ENCODE measurements around the gene ACTG1. TPM values are rescaled to one million over a fixed set of nuclear protein-coding genes. Genes with fewer than 3 reads are reported as not detected.

ACTG1 gene
- polyA plus RNA-seq, 3 donors = 2,993 to 3,342 (median 3,086) TPM

DNA sequence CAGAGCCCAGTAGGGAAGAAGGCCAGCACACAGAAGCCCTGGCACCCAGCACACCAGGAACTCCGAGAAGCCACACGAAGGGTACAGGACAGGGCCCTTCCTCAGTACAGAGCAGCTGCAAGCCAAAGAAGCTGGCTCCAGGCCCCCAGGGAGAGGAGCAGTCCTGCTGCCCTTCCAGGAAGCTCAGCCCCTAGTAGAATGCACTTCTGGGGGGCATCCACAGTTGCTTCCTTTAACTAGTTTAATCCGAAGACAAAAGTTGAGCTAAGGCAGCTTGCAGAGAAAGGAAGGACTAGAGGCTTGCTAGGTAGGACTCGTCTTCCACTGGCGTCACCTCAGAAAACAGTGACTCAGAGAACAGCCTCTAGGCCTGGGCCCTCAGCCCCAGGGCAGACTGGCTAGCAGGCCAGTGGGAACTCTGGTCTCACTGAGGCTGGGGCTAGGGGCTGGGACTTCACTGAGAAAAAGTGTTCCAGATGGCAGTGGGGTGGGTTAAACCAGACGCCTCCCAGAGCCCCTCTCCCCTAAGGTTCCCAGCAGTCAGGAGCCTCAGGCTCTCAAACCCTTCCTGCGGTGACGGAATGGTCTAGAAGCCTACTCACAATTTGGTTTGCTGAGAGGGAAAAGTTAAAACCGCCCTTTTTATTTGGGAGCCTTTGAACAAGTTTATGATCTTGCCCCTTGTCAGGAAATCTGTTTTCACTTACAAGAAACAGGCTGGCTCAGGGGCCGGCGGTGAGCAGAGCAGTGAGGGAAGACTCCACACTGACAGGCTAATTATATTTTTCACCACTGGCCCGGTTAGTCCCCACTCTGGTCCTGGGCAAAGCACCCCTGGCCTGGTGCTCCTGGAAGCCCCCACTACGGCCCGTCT lies 41.4 kb downstream of the ACTG1 start:
- DNase-seq = no peak

DNA sequence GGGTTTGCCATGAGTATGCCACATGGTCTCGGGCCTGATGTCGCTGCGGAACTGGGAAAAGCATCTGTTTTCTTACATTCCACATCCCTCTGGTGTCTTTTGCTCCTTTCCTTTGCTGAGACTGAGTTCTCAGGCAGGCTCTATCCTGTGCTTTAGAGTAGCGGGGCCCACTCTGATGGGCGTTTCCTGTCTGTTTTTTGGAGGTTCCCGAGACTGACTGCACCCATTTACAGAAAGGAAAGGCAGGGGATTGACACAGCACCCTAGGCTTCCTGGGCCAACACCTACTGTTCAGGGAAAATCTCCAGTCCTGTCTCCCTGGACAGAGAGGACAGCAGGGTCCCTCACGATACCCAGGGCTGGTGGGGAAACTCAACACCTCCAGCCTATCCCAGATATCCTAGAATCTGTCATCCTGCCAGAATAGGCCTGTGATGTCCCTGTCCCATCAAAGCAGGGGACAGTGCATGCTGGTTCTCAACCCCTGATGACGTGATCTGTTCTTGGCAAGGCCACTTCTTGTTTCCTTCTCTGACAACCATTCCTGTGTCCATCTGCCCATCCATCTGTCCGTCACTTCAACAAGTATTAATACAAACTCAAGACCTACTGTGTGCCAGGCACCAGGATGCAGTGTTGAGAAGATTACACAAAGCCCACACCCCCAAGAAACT lies 42.2 kb downstream of the ACTG1 start:
- no peak for DNase-seq

DNA sequence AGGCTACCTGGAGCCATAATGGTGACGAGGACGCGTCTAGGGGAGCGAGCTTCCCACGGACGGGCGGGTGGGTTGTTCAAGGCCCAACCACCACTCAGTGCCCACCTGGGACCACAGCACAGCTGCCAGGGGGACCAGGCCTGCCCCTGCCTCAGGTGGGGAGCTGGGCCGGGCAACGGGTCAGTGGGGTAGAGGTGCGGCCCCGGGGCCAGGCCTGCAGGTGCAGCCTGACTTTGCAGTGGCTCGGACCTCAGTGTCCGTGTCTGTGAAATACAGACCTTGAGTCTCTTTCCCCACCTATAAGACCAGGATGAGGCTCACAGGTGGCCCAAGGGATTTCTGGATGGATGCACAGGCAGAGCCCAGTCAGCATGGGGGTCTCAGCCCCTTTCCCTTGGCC lies 43.3 kb downstream of the ACTG1 start:
- no peak for DNase-seq

DNA sequence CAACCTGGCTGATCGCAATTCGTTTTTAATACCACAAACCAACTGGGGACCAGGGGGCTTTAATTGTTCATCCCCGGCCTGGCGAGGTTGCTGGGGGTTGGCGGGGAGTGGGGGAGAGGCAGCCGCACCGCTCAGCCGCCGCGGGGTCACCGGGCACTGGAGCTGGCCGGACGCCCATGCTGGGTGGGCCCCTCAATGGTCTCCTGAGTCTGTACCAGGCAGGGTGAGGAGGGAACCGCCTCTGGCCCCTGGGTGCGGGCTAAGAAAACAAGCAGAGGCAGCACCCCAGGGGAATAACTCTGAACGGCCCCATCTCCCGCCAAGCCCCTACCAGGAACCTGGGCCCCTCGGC lies 43.9 kb downstream of the ACTG1 start:
- no peak for DNase-seq

DNA sequence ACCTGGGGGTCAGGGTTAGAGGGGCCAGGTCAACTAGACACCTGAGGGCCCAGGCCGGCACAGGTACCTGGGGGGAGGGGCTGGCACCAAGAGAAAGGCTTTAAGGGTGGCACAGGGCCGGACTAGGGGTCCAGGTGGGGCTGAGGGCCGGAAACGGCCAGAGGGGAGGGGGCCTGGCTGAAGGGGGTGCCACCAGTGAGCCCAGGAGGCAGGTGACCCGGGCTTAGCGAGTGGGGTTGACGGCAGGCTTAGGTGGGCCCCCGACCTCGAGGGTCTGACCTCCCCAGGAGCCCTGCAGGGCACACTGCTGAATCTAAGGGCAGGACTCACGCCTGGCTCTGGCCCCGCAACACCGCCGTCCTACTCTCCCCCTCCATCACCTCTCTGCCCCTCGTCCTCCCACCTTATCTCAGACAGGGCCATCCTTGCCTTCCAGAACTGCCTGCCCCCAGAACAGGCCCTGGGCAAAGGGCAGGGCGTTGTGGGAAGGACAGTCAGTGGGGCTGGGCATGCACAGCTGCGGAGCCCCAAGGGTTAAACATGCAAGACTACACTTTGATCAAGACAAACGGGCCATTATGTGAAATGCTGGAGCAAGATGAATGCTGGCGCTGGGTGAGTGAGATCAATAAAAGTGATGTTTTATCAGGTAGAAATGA lies 44.4 kb downstream of the ACTG1 start:
- no peak for DNase-seq

DNA sequence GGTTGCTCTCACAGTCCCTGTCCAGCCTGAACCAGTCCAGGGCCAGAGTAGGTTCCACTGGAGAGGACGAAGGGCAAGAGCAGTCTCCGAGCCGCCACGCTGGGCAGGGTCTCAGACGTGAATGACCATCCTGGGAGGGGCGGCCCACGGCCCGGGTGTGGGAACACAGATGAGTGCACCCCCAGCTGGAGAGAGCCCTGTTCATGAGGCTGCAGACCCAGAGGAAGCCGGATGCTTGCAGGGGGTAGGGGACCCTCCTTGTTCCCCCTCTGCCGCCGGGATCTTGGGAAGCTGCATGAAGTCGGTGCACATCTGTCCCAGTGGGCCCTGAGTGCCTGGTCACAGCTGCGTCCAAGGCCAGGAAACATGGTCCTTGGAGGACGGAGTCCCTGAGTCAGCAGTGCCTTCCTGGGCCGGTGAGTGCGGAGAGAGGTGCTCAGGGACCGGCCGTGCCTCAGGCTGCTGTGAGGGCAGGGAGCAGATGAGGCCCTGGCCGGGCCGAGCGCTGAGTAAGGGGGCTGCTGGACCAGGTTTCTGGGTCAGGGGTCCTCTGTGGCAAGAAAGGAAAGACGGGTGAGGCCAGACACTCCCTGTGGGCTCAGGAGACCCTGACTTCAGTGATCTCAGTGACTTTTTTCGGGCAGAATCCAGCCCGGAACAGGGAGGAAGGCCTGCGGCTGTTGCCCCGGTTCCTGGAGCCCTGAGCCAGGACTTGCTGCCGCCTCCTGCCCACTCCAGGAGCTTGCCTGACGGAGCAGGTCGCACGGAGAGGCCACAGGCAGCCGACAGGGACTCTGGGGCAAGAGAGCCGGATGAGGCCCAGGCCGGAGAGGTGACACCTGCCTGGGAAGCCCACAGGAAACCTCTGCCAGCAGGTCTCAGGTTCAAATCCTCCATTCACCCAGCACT lies 45.8 kb downstream of the ACTG1 start:
- DNase-seq = no peak

DNA sequence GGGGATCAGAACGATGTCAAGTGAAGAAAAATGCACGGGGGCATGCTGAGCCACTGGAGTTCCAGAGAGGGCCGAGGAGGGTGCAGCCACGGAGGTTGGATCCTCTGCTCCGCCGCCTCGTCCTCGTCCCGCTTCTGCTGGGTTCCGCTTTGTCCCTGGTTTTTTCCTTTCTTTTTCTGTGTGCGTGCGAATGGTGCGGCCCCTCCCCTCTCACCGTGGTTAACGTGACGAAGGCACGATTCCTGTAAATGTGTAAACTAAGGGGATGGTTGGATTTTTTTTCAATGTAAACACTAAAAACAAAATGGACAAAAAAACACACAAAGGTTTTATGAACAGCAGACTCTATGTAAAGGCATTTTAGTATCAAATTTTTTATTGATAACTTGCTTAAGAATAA lies 46.7 kb downstream of the ACTG1 start:
- no peak for DNase-seq

DNA sequence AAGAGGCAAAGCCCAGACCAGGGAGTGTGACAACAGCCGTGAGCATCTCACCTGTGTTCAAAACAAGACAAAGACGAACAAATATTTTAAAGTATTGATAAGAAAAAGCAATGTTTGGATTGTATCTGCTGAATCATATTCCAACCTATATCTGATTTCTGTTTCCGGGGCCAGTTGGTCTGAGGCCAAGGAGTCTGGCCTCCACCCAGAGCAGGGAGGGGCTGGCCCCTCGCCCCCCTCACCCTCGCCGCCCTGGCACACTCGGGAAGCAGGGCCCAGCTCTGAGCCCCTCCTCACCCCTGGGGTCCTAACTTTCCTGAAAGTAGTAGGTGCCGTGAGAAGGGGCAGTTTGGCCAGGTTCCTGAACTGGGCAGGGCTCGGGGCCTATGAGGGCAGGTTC lies 48.0 kb downstream of the ACTG1 start:
- no peak for DNase-seq

DNA sequence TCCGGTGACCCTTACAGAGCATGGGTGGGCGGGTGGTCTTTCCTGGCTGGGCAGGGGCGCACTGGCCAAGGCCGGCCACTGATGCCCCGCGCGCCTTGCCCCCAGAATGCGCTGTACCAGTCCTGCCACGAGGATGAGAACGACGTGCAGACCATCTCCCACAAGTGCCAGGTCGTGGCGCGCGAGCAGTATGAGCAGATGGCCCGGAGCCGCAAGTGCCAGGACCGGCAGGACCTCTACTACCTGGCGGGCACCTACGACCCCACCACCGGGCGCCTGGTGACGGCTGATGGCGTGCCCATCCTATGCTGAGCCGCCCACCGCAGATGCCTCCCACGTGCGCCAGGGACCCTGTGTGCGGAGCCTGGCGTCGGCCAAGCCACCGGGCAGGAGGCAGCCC lies 49.1 kb downstream of the ACTG1 start:
- DNase-seq = no peak

DNA sequence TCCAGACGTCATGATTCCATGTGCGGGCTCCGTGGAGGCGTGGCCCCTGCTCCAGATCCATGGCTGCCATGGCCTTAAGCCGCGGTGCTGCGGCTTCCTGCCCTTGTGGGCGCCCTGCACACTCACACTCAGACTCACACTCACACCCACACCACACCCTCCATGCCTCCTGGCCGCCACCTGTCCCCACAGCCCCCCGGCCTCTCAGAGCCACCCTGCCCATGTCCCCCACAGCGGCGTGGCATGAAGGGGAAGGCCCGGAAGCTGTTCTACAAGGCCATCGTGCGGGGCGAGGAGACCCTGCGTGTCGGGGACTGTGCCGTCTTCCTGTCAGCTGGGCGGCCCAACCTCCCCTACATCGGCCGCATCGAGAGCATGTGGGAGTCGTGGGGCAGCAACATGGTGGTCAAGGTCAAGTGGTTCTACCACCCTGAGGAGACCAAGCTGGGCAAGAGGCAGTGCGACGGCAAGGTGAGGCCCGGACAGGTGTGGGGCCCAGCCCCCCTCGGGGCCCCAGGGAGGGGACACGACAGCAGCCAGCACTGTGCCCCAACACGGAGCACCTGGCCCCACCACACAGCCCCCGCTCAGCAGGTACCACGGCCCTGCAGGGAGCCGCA lies 50.0 kb downstream of the ACTG1 start:
- no peak for DNase-seq

DNA sequence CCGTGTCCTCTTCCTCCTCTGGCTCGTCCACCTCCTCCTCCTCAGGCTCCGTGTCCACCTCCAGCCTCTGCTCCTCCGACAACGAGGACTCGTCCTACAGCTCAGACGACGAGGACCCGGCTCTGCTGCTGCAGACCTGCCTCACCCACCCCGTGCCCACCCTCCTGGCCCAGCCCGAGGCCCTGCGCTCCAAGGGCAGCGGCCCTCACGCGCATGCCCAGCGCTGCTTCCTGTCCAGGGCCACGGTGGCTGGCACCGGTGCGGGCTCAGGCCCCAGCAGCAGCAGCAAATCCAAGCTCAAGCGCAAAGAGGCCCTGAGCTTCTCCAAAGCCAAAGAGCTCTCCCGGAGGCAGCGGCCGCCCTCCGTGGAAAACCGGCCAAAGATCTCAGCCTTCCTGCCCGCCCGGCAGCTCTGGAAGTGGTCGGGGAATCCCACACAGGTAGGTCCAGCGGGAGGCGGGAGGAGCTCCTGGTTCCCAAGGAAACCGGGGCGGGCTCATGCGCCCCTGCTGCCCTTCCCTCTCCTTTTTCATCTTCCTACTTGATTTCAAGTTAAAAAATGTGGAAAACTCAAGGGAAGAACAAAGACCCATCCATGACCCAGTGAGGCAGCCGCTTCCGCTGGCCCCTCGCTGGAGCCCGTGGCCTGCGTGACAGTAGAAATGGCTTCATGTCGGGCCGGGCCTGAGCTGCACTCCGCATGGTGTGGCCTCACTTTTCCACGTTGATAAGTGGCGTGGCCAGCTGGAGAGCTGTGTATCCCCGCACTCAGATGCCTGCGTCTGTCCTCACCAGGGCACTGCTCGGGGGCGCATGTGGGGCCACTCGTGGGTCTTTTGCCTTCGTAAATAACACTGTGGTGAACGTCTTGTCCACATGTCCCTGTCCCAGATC lies 50.7 kb downstream of the ACTG1 start:
- DNase-seq = no peak

DNA sequence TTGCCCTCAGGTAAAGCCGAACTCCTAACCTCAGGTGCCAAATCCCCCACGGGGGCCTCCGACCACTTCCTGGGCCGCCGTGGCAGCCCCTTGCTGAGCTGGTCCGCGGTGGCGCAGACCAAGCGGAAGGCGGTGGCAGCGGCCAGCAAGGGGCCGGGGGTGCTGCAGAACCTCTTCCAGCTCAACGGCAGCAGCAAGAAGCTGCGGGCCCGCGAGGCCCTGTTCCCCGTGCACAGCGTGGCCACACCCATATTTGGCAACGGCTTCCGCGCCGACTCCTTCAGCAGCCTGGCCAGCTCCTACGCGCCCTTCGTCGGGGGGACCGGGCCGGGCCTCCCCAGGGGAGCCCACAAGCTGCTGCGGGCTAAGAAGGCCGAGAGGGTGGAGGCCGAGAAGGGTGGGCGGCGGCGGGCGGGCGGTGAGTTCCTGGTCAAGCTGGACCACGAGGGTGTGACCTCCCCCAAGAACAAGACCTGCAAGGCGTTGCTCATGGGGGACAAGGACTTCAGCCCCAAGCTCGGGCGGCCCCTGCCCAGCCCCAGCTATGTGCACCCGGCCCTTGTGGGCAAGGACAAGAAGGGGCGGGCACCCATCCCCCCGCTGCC lies 51.6 kb downstream of the ACTG1 start:
- DNase-seq = no peak

Other genes with a start within 250 kb of the ACTG1 start
- 10 to 100 TPM; 66.8 to 82.5 (median 71.3) TPM for gene SLC38A10, start 217.5 kb downstream of the ACTG1 start, polyA plus RNA-seq (ENCODE audit: insufficient read length in 3 of 3)
- gene BAHCC1, start 117.3 kb downstream of the ACTG1 start, polyA plus RNA-seq (ENCODE audit: insufficient read length in 3 of 3) = 10 to 100 TPM; 21.2 to 33.0 (median 24.5) TPM
- gene FSCN2, start 15.6 kb upstream of the ACTG1 start, polyA plus RNA-seq (ENCODE audit: insufficient read length in 3 of 3) = 1 to 10 TPM; 1.2 to 2.5 (median 1.6) TPM
- 10 to 100 TPM; 27.1 to 40.7 (median 30.0) TPM for gene FAAP100, start 39.6 kb upstream of the ACTG1 start, polyA plus RNA-seq (ENCODE audit: insufficient read length in 3 of 3)
- 10 to 100 TPM; 51.0 to 78.2 (median 73.9) TPM for gene NPLOC4, start 124.3 kb upstream of the ACTG1 start, polyA plus RNA-seq (ENCODE audit: insufficient read length in 3 of 3)
- 1 to 10 TPM; 2.6 to 7.0 (median 4.2) TPM for gene TSPAN10, start 124.4 kb upstream of the ACTG1 start, polyA plus RNA-seq (ENCODE audit: insufficient read length in 3 of 3)
- 10 to 100 TPM; 11.2 to 13.4 (median 11.8) TPM for gene PDE6G, start 143.7 kb upstream of the ACTG1 start, polyA plus RNA-seq (ENCODE audit: insufficient read length in 3 of 3)
- 10 to 100 TPM; 18.9 to 24.0 (median 22.3) TPM for gene OXLD1, start 153.8 kb upstream of the ACTG1 start, polyA plus RNA-seq (ENCODE audit: insufficient read length in 3 of 3)
- 10 to 100 TPM; 16.8 to 21.9 (median 17.5) TPM for gene CCDC137, start 153.9 kb upstream of the ACTG1 start, polyA plus RNA-seq (ENCODE audit: insufficient read length in 3 of 3)
- gene ARL16, start 171.0 kb upstream of the ACTG1 start, polyA plus RNA-seq (ENCODE audit: insufficient read length in 3 of 3) = 10 to 100 TPM; 41.8 to 49.7 (median 47.0) TPM
- 100 to 1,000 TPM in 1 of 3 donors, 10 to 100 TPM in 2; 95.1 to 111 (median 96.5) TPM for gene HGS, start 171.2 kb upstream of the ACTG1 start, polyA plus RNA-seq (ENCODE audit: insufficient read length in 3 of 3)
- gene MRPL12, start 190.6 kb upstream of the ACTG1 start, polyA plus RNA-seq (ENCODE audit: insufficient read length in 3 of 3) = 10 to 100 TPM; 47.5 to 67.4 (median 59.2) TPM
- 10 to 100 TPM; 18.9 to 22.4 (median 22.3) TPM for gene SLC25A10, start 199.5 kb upstream of the ACTG1 start, polyA plus RNA-seq (ENCODE audit: insufficient read length in 3 of 3)

Measured in renal pelvis (tissue), 4 donors.